Esophagus squamous epithelium (tissue), 4 donors: ENCODE results near the gene NOL3.

ENCODE experiments used
- CTCF ChIP-seq, 6 experiments: fragments of 450-650 bp in 4 of 6; fragments of 200-600 bp in 2 of 6; sonication (generic) in 2 of 6; IDR thresholded peaks; one replicate each; pipeline ENCODE4 v1.5.1; 2016 to 2019; ENCODE audit warnings: antibody characterized with exemption in 6 of 6, mild to moderate bottlenecking in 4 of 6, moderate library complexity in 4 of 6
- POLR2A ChIP-seq, 4 donors: fragments of 450-650 bp; IDR thresholded peaks; one replicate each; pipeline ENCODE4 v1.6.1; 2017; ENCODE audit warnings: antibody characterized with exemption in 4 of 4, mild to moderate bottlenecking in 4 of 4, moderate library complexity in 3 of 4

- TF ChIP-seq POLR2A (IDR thresholded peaks at IDR 0.05) (no peak), CTCF (IDR thresholded peaks at IDR 0.05) (no peak)
These were observed 23.9 kb downstream of the NOL3 start for GRCh38 chr16:67194260-67194659.
